H9 (cell line): ENCODE measurements around the gene KLHL4. TPM values are rescaled to one million over a fixed set of nuclear protein-coding genes. Genes with fewer than 3 reads are reported as not detected.

Experiments used
- DNase-seq: peaks from one replicate; pipeline ENCODE4 v3.0.0-alpha.2; 2017
- H2AFZ ChIP-seq: one replicate; pipeline ENCODE4 v1.6.1; 2013; ENCODE audit warnings: mild to moderate bottlenecking, low read length, control low read depth, moderate library complexity
- H2AK5ac ChIP-seq: 2 replicates; pipeline ENCODE4 v1.6.1; 2013; ENCODE audit warnings: low read length, control low read depth, mixed read lengths; ENCODE audit not compliant: insufficient read length
- H2BK120ac ChIP-seq: one replicate; pipeline ENCODE4 v1.6.1; 2013; ENCODE audit warnings: low read depth, mild to moderate bottlenecking, low read length, control low read depth, inconsistent platforms; ENCODE audit not compliant: poor library complexity, severe bottlenecking
- H2BK12ac ChIP-seq: 2 replicates; pipeline ENCODE4 v1.6.1; 2013; ENCODE audit warnings: low read length, control low read depth, mixed read lengths, low read depth; ENCODE audit not compliant: insufficient read length
- H2BK15ac ChIP-seq: 2 replicates; pipeline ENCODE4 v1.6.1; 2013; ENCODE audit warnings: low read depth, low read length, control low read depth
- H2BK20ac ChIP-seq: one replicate; pipeline ENCODE4 v1.6.1; 2013; ENCODE audit warnings: low read depth, mild to moderate bottlenecking, low read length, control low read depth, inconsistent platforms; ENCODE audit not compliant: poor library complexity, severe bottlenecking
- H2BK5ac ChIP-seq: 2 replicates; pipeline ENCODE4 v1.6.1; 2013; ENCODE audit warnings: low read length, control low read depth, mixed read lengths; ENCODE audit not compliant: insufficient read length
- H3K14ac ChIP-seq: 2 replicates; pipeline ENCODE4 v1.6.1; 2013; ENCODE audit warnings: low read length, control low read depth; ENCODE audit not compliant: insufficient read depth
- H3K18ac ChIP-seq: 2 replicates; pipeline ENCODE4 v1.6.1; 2013; ENCODE audit warnings: low read depth, mild to moderate bottlenecking, mixed read lengths, low read length, control low read depth; ENCODE audit not compliant: insufficient read length
- H3K23ac ChIP-seq: 2 replicates; pipeline ENCODE4 v1.6.1; 2013; ENCODE audit warnings: low read length, control low read depth, mixed read lengths, low read depth; ENCODE audit not compliant: insufficient read length
- H3K23me2 ChIP-seq: 2 replicates; pipeline ENCODE4 v1.6.1; 2013; ENCODE audit warnings: low read depth, mild to moderate bottlenecking, mixed read lengths, low read length, control low read depth; ENCODE audit not compliant: insufficient read length, poor library complexity, severe bottlenecking
- H3K27ac ChIP-seq: 2 replicates; pipeline ENCODE4 v1.5.1; 2013; ENCODE audit warnings: low read length, control low read depth, mixed read lengths, low read depth; ENCODE audit not compliant: insufficient read length
- H3K27me3 ChIP-seq: 2 replicates; pipeline ENCODE4 v1.6.1; 2013; ENCODE audit warnings: low read length, control low read depth, inconsistent platforms; ENCODE audit not compliant: insufficient read depth
- H3K4ac ChIP-seq: 2 replicates; pipeline ENCODE4 v1.6.1; 2013; ENCODE audit warnings: low read depth, mild to moderate bottlenecking, control low read depth, inconsistent platforms, low read length, moderate library complexity
- H3K4me1 ChIP-seq: 2 replicates; pipeline ENCODE4 v1.6.1; 2013; ENCODE audit warnings: low read length, control low read depth, inconsistent platforms; ENCODE audit not compliant: insufficient read depth
- H3K4me2 ChIP-seq: 2 replicates; pipeline ENCODE4 v1.6.1; 2013; ENCODE audit warnings: low read length, control low read depth, mixed read lengths; ENCODE audit not compliant: insufficient read length, insufficient read depth
- H3K56ac ChIP-seq: 2 replicates; pipeline ENCODE4 v1.6.1; 2013; ENCODE audit warnings: low read depth, mild to moderate bottlenecking, mixed read lengths, low read length, control low read depth; ENCODE audit not compliant: insufficient read length
- H3K79me1 ChIP-seq: 2 replicates; pipeline ENCODE4 v1.6.1; 2013; ENCODE audit warnings: low read depth, mild to moderate bottlenecking, moderate library complexity, low read length, control low read depth, inconsistent platforms; ENCODE audit not compliant: insufficient read depth, poor library complexity, severe bottlenecking
- H3K79me2 ChIP-seq: 2 replicates; pipeline ENCODE4 v1.6.1; 2013; ENCODE audit warnings: low read length, control low read depth, inconsistent platforms; ENCODE audit not compliant: insufficient read depth
- H3K9ac ChIP-seq: 2 replicates; pipeline ENCODE4 v1.6.1; 2013; ENCODE audit warnings: low read length, control low read depth, mixed read lengths; ENCODE audit not compliant: insufficient read length; ENCODE audit errors: extremely low read depth
- H3K9me3 ChIP-seq: one replicate; pipeline ENCODE4 v1.6.1; 2013; ENCODE audit warnings: low read depth, low read length, inconsistent platforms; ENCODE audit not compliant: control insufficient read depth
- H3T11ph ChIP-seq: one replicate; pipeline ENCODE4 v1.6.1; 2013; ENCODE audit warnings: mild to moderate bottlenecking, low read length, control low read depth, inconsistent platforms
- H4K20me1 ChIP-seq: one replicate; pipeline ENCODE4 v1.6.1; 2013; ENCODE audit not compliant: control insufficient read depth, insufficient read length, insufficient read depth
- H4K5ac ChIP-seq: 2 replicates; pipeline ENCODE4 v1.6.1; 2013; ENCODE audit warnings: low read depth, mild to moderate bottlenecking, mixed read lengths, low read length, control low read depth; ENCODE audit not compliant: insufficient read length
- H4K8ac ChIP-seq: replicated peaks from 2 replicates; pipeline ENCODE4 v1.6.1; 2013; ENCODE audit warnings: low read length, control low read depth, mixed read lengths, low read depth; ENCODE audit not compliant: insufficient read length
- H4K91ac ChIP-seq: 2 replicates; pipeline ENCODE4 v1.6.1; 2013; ENCODE audit warnings: low read depth, mild to moderate bottlenecking, moderate library complexity, mixed read lengths, low read length, control low read depth; ENCODE audit not compliant: insufficient read length
- H3K27ac Mint-ChIP-seq, 3 experiments: 2 replicates in 2 of 3; 3 replicates in 1 of 3; pipeline ENCODE4 v1.8.0; 2020 to 2021; ENCODE audit warnings: mixed read lengths in 3 of 3, mild to moderate bottlenecking in 1 of 3, moderate library complexity in 1 of 3
- H3K27me3 Mint-ChIP-seq: 2 replicates; pipeline ENCODE4 v1.8.0; 2021; ENCODE audit warnings: low read depth, mild to moderate bottlenecking, moderate library complexity, mixed read lengths
- H3K36me3 Mint-ChIP-seq, 3 experiments: 2 replicates in 2 of 3; 3 replicates in 1 of 3; pipeline ENCODE4 v1.8.0; 2020 to 2021; ENCODE audit warnings: low read depth in 3 of 3, mixed read lengths in 3 of 3; ENCODE audit not compliant: insufficient read depth in 1 of 3
- H3K4me1 Mint-ChIP-seq, 2 experiments: 2 replicates each; pipeline ENCODE4 v1.8.0; 2020; ENCODE audit warnings: mixed read lengths in 2 of 2
- H3K4me3 Mint-ChIP-seq, 2 experiments: 2 replicates in 1 of 2; 3 replicates in 1 of 2; pipeline ENCODE4 v1.8.0; 2020 to 2021; ENCODE audit warnings: mild to moderate bottlenecking in 2 of 2, mixed read lengths in 2 of 2, moderate library complexity in 1 of 2
- H3K9me3 Mint-ChIP-seq, 2 experiments: 2 replicates in 1 of 2; 3 replicates in 1 of 2; pipeline ENCODE4 v1.8.0; 2020; ENCODE audit warnings: mild to moderate bottlenecking in 2 of 2, mixed read lengths in 2 of 2, moderate library complexity in 1 of 2
- CTCF ChIP-seq: fragments of 200-600 bp; sonication (generic); conservative IDR thresholded peaks from 3 replicates; pipeline ENCODE4 v1.8.0; 2021; ENCODE audit warnings: antibody characterized with exemption, mild to moderate bottlenecking
- WGBS: extraction: QIAGEN DNeasy Blood & Tissue Kit; methylation state at CpG from one replicate; pipeline ENCODE4 v1.1.7; 2013; ENCODE audit warnings: missing lambda C conversion rate, low lambda C conversion rate, mixed read lengths; ENCODE audit not compliant: insufficient read length; ENCODE audit errors: extremely low coverage; 5-methylcytosine and 5-hydroxymethylcytosine counted together
- total RNA-seq: library from RNA; stranded (reverse); gene quantifications from 2 replicates; pipeline ENCODE4 v1.2.1, GENCODE V29; 2021

Gene KLHL4
- total RNA-seq, 1 experiment from 2014 or later = 22.3 TPM

- H4K5ac ChIP-seq = no peak overlapping the region
- no peak overlapping the region for H4K91ac ChIP-seq
- H3K27ac Mint-ChIP-seq = no peak overlapping the region
- no peak overlapping the region for H3K4ac ChIP-seq
- no peak overlapping the region for H2AFZ ChIP-seq
- no peaks in the 10 kb centered on the region for H3K79me1 ChIP-seq
- no peak overlapping the region for H3K23ac ChIP-seq
- no peak overlapping the region for H2BK5ac ChIP-seq
- no peak overlapping the region for H2BK120ac ChIP-seq
- H3K14ac ChIP-seq = no peak overlapping the region
- no peak overlapping the region for H2BK20ac ChIP-seq
- H2BK15ac ChIP-seq = no peak overlapping the region
- peaks cover 41 to 42% of the 10 kb centered on the region in 2 experiments for H3K9me3 Mint-ChIP-seq
- no peak overlapping the region for H4K8ac ChIP-seq
- no peak overlapping the region for H3K56ac ChIP-seq
- peaks cover 5 to 13% of the 10 kb centered on the region in 2 experiments; a peak in 2 of 4 replicates for H3K4me1 Mint-ChIP-seq
- H3K9ac ChIP-seq = no peak overlapping the region
- H2AK5ac ChIP-seq = no peak overlapping the region
- DNase-seq = no peak
- no peak overlapping the region for H3K18ac ChIP-seq
- no peak overlapping the region for H3K4me2 ChIP-seq
- H3K23me2 ChIP-seq = no peaks in the 10 kb centered on the region
- H3K4me1 ChIP-seq = no peaks in the 10 kb centered on the region
- no peak for TF ChIP-seq CTCF
- H3T11ph ChIP-seq = no peak overlapping the region
- no peaks in the 10 kb centered on the region for H3K27me3 ChIP-seq
- H2BK12ac ChIP-seq = no peak overlapping the region
- no peaks in the 10 kb centered on the region for H3K79me2 ChIP-seq
- no peaks in the 10 kb centered on the region for H4K20me1 ChIP-seq
- H3K27ac ChIP-seq = no peak overlapping the region
- peaks cover 32 to 39% (median 33%) of the 10 kb centered on the region in 3 experiments for H3K36me3 Mint-ChIP-seq
- no CpG with 5 or more reads among the region's 2 CpGs for WGBS
- peaks cover 2% of the 10 kb centered on the region; the same call in 1 of the 2 replicates for H3K27me3 Mint-ChIP-seq
- peaks cover 26% of the 10 kb centered on the region for H3K9me3 ChIP-seq
- no peak overlapping the region for H3K4me3 Mint-ChIP-seq
Observed at GRCh38 chrX:87706134-87706533, 188.5 kb downstream of the KLHL4 start.
